ENCODE data around the gene ZSCAN5A.
"Not testable (repeated sequence)": the region's sequence is repeated elsewhere in the genome, so short reads cannot be mapped to it uniquely, and the experiment has no call there.

Gene ZSCAN5A

GRCh38 chr19:56314018-56314380, 640 bp downstream of the ZSCAN5A start:
- DNase-seq, result no peak

- DNase-seq, result no peak
Measured at GRCh38 chr19:56312787-56313657, 1.6 kb downstream of the ZSCAN5A start.

GRCh38 chr19:56312342-56312741, 2.3 kb downstream of the ZSCAN5A start:
- no peak for DNase-seq

GRCh38 chr19:56310462-56310861, 4.2 kb downstream of the ZSCAN5A start:
- DNase-seq, result no peak

DNA sequence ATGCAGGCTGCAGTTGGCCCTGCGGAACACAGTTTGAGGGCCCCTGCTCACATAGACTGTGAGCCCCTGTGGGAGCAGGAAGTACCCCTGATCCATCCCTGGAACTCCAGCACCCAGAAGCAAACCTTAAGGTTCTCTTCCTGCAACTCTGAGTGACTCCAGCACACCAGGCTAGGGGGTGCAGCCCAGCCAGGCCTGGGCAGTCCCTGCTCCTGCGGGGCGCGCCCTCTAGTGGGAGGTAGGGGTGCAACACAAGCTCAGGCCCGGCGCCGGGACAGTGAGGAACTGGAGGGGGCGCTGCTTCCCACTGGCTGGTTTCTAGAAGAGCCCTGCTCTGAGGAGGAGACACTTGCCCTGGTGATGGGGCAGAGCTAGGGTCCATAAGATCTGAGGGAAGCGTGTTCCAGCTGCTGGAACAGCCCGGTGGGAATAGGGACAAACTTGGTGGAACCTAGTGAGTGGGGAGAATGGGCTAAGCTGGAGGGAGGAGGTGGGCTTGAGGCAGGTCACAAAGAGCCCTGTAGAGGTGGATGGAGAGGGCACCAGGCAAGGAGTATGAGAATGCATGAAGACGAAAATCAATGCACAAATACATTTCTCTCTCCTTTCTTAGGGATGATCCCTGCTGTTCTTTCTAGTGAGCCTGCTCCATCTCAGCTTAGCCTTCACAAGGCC, 5.0 kb downstream of the ZSCAN5A start:
- no peak for DNase-seq

GRCh38 chr19:56308792-56309191, 5.8 kb downstream of the ZSCAN5A start:
- no peak for DNase-seq

GRCh38 chr19:56307062-56307461, 7.6 kb downstream of the ZSCAN5A start:
- not testable (repeated sequence) for DNase-seq

DNA sequence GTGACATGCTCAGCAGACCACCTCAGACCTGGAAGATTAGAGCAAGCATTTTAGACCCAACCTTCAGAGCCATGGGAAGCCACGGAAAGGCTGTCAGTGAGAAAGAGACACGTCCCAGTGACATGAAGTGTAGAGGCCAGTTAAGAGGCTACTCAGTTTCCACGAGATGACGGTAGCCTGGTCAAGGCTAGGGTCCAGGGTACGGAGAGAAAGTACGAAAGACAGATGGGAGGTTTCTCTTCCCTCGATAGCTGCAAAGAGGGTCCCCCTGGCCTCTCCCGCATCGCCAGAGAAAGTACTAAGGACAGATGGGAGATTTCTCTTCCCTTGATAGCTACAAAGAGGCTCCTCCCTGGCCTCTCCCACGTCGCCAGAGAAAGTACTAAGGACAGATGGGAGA, 8.6 kb downstream of the ZSCAN5A start:
- DNase-seq, result no peak

DNA sequence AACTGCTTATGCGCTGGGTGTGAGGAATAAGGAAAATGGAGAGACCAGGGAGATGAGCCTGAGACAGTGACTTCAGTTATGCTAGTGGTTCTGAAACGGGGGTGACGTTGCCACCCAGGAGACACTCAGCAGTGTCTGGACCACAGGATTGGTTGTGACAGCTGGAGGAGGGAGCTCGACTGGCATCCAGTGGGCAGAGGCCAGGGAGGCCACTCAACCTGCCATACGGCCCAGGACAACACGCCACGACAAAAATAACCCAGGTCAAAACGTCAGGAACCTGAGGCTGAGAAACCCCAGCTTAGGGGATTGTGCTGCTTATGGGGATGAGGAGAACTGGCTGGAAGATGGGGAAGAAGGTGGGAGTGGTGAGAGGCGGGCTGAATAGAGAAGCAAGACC, 10.4 kb downstream of the ZSCAN5A start:
- no peak for DNase-seq

DNA sequence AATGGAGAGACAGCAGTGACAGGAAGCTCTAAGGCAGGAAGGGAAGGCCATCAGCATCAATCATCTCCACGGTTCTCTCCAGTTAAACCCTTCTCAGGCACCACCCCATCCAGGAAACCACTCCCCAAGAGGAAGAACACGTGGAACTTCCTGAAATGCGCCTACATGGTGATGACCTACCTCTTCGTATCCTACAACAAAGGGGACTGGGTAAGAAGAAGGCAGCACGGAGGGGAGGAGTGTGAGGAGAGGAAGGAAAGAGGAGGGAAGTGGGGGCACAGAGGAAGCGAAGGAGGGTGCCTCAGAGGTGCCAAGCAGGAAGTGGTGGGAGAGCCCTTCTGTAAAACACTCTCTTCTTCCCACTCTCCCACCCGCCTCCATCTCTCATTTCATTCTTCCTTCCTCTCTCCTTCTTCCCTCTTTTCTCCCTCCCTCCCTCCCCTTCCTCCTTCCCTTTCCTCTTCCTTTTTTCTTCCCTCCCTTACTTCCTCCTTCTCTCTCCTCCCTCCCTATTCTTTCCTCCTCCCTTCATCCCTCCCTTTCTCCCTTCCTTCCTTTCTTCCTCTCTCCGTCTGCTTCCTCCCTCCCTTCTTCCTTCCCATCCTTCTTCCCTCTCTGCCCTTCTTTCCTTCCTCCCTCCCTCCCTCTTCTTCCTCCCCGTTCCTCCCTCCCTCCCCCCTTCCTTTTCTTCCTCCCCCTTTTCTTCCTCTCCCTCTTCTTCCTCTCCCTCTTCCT, 12.6 kb downstream of the ZSCAN5A start:
- DNase-seq, result no peak

DNA sequence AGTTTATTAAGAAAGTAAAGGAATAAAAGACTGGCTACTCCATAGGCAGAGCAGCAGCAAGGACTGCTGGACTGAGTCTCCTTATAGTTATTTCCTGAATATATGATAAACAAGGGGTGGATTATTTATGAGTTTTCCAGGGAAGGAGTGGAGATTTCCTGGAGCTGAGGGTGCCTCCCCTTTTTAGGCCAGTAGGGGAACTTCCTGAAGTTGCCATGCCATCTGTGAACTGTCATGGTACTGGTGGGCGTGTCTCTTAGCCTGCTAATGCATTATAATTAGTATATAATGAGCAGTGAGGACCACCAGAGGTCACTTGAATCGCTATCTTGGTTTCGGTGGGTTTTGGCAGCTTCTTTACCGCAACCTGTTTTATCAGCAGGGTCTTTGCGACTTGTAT, 13.5 kb downstream of the ZSCAN5A start:
- DNase-seq, result no peak

- DNase-seq, result no peak
Measured at GRCh38 chr19:56299688-56300087, 15.0 kb downstream of the ZSCAN5A start.

GRCh38 chr19:56297010-56297409, 17.6 kb downstream of the ZSCAN5A start:
- no peak for DNase-seq

DNA sequence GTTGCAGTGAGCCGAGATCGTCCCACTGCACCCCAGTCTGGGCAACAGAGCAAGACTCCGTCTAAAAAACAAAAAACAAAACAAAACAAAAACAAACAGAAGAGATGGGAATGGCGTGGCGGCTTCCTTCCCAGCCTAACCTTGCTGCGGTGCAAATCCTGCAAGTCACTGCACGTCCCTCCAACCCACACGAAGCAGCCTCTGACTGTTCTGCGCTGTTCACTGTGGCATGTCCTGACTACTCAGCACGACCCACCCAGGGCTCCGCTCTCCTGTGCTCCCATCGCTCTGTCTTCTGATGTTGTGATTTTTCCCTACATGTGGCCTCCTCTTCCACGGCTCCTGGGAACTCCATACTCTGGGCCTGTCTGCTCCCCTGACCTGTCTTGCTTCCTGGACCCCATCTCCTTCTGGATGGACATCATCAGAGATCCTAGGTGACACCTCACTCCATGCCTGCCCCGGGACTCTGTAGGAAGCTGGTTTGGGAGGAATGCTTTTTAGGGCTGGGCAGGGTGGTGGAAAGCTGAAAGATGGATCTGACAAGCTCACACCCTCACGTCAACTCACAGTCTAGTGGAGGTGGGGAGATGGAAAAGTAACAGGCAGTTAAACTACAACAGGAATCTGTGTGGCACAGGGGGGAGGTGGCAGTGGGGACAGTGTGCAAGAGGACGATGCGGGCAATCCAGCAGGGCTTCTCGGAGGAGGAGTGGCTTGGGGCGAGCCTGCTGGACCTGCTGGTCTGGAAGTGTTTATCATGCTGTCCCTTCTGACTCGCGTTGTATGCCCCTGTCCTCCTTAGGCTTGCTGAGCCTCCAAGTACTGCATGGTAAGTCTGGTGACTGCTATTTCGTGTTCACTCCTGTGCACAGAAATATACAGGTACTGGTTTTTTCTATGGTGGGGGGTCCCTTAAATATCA, 18.8 kb downstream of the ZSCAN5A start:
- no peak for DNase-seq

- DNase-seq, result no peak
Measured at GRCh38 chr19:56294549-56294948, 20.1 kb downstream of the ZSCAN5A start.

- DNase-seq, result no peak
Measured at GRCh38 chr19:56291867-56292266, 22.8 kb downstream of the ZSCAN5A start.

DNA sequence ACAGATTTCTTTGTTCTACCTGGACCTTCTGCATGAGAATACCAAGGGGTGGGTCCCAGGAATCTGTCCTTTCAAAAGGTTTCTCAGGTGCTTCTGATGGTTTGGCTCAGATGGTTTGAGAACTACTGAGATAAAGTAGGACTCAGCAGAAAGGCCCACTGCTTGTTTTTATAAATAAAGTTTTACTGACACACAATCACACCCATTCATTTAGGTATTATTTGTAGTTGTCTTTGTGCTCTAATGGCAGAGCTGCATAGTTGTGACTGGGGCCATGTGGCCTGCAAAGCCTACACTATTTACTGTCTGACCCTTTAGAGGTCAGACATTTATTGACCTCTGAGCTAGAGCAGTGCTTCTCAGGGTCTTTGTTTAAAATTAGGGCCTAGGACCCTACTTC, 24.5 kb downstream of the ZSCAN5A start:
- DNase-seq, result no peak

GRCh38 chr19:56284746-56285145, 29.9 kb downstream of the ZSCAN5A start:
- no peak for DNase-seq

- no peak for DNase-seq
Measured at GRCh38 chr19:56282809-56283208, 31.8 kb downstream of the ZSCAN5A start.

GRCh38 chr19:56273563-56274117, 41.0 kb downstream of the ZSCAN5A start:
- no peak for DNase-seq

GRCh38 chr19:56272161-56272798, 42.4 kb downstream of the ZSCAN5A start, which contains the start of gene EDDM13:
Gene EDDM13 (plus strand): TSS chr19:56272748. CDS start chr19:56272835, 87 bp downstream.
- no peak for DNase-seq

GRCh38 chr19:56271151-56271550, 43.5 kb downstream of the ZSCAN5A start:
- no peak for DNase-seq

All from NCI-H510A treated with DMSO at 0.1 percent for 48 hours (cell line).